HS-27A (cell line): ENCODE data around the gene UROC1.

Source experiments
- DNase-seq: peaks from one replicate; pipeline ENCODE4 v3.0.0-alpha.2; 2012; ENCODE audit warnings: low read depth, missing footprints

Gene UROC1

DNA sequence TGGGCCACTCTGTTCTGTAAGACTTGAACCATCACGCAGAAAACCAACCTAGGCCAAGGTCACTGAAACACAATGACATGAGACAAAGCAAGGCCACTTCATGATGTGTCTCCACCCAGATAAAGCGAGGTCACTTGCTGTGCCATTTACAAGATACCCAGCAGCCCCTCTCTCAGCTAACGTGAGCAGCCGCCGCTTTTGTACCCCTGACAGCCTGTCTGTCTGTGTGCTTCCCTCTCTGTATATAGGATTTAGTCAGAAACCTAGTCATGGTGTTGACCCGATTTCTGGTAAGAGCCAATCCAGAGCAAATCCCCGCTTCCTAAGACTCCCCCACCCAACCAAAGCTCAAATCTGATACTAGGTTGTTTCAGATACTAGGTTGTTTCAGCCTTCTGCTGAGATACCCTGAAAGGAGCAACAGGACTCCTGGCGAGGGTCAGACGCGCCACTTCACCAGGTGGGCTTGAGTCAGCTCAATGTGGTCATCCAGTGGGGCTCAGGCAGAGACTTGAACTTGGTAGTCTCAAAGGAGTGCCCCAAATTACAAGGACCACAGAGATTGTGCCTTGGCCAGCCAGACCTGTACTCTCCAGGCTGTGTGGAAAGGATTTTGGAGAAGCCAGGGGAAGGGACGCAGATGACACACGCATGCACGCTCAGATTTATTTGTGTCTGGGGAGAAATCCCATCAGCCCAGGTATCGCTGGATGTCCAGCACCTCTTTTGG is 38.8 kb downstream of the UROC1 start:
- DNase-seq: no peak

DNA sequence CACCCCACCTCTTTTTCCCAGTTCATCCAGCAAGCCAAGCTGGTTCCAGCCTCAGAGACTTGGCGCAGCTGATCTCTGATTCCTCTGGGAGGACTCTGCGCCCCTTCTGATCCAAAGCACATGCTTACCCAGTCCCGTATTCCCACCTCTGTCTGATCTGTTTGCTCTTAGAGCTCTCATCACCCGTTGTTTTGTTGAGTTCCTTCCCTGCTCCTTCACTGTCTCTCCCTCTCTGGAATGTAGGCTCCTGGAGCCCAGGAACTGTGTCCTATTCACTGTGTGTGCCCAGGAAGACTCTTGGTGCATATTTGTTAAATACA is 40.6 kb downstream of the UROC1 start:
- DNase-seq: no peak

DNA sequence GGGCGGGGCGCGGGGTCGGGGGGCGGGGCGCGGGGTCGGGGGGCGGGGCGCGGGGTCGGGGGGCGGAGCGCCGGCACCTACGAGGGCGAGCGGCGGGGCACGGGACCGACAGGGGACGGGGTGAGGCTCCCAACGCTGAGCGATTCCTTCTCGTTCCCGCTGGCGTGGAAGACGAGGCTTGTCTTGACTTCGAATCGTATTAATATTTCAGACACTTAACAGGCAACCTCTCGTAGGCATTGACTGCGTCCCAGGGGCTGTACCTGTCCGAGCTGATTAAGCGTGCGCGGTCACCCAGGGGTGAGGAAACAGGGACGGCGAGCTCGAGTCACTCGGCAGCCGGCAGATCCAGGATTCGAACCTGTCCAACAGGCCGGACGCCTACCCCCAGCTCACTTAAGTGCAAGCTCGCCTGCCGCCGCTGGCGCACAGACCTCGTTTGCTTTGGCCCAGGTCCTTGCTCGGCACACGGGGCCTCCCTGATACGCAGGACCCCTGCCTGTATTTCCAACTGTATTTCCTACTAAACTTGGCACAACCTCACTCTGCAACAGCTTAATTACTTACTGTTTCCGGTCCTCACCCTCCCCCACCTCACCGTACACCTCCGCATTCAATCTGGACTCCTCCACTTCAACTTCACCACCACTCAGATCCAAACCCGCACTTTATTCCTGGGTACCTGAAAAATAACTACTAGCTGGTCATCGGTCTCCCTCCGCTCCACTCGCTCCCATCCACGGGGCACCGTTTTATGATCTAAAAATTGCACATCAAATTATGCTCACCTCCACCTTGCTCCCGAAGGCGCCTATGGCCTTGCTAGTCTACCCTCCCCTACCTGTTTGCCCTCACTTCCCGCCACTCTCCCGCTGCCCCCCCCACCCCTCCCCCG is 41.2 kb downstream of the UROC1 start:
- DNase-seq: no peak

DNA sequence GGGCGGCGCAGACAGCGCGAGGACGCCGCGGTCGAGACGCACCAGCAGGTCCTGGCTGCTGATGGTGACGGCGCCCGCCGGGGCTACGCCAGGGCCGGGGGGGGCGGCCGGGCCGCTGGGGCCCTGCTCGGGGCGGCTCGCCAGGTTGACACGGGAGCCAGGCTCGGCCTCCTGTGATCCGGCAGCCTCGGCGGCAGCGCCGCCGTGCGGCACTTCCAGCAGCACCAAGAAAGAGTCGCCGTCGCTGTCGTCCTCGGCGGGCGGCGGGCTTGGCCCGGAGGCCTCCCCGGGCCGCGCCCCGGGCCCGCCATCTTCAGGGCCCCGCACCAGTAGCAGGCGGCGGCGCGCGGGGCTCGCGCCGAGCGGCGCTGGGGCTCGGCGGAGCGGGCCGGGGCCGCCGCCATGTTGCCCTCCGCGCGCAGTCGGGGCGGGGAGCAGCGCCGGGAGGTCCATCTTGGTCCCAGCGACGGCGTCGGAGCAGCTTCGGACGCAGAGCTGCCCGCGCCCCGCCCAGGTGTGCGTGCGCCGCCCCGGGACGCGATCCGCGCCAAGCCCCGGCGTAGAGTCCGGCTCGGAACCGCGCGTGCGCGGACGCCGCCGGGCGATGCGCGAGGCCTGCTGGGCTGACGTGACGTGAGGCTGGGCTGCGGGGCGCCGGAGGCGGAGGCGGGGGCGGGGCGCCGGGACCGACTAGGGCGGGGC is 42.0 kb downstream of the UROC1 start, which contains the start of gene ZXDC:
TSS of gene ZXDC (minus strand) at position 479 of the 702 bp plus-strand sequence. CDS start at position 453, 26 bp downstream.
- DNase-seq: peak; percentile 64

DNA sequence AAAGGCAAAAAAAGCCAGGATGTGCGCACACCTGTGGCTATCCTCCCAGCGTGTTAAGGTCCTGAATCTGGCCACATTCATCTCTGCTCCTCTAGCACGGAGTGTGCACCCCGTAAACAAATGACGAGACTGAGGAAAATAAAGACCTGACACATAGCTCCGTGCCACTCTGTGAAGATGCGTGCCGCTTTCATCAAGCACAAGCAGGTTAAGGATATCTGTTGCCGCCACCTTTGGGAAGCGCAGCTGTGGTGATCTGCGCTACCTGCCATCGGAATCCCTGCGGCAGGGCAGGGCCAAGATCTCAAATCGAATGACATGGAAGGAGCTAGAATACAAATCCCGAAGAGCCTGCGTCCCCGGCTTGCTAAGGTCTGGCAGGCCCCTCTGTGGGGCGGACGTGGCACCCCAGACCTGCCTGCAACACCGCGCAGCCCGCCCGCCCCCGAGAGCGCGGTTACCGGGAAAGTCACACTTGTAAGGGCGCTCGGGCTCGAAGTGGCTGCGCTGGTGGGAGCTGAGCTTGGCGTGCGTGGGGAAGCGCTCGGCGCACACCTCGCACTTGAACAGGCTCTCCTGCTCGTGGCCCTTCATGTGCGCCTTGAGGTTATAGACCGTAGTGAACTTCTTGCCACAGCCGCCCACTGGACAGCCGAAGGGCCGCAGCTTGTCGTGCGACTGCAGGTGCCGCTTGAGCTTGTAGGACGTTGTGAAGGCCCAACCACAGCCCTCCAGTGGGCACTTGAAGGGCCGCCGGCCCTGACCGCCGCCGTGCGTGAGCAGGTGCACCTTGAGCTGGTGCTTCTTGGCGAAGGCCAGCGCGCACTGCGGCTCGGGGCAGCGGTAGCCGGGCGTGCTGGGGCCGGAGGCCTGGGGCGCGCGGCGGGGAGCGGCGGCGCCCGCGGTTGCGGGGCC is 42.8 kb downstream of the UROC1 start:
- no peak for DNase-seq

DNA sequence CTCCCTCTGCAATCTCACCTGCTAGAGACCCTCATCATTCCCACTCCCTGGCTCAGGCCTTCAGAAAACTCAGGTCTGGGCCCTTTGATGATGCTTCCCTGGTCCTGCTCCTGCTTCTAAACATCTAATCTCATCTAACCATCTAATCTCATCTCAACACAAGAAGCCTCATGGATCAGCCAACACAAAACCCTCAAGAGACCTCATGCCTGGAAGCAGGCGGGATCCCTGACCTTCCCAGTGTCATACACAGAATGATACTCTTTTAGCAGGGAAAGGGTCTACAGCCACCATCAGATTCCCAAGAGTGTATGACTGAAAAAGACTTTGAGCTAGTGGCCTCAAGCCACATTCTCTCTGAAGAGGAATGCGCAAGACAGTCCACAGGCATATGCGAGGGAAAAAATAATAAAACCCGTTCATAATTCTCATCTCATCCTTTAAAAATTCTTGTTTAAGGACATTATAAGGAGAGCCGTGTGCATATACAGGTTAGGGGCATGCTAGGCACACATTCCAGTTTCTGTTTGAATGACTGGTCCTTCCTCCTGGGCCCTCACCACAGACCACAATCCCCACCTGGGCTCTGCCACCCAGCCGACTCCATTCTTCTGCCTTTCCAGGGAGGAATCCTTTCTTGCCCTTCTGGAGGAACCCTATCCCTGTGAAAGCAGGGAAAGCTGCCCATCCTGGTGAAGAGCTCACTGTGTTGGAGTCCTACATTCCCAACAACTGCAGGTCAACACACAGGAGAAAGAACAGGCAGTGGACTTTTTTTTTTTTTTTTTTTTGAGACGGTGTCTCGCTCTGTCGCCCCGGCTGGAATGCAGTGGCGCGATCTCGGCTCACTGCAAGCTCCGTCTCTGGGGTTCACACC is 44.0 kb downstream of the UROC1 start:
- DNase-seq: no peak

DNA sequence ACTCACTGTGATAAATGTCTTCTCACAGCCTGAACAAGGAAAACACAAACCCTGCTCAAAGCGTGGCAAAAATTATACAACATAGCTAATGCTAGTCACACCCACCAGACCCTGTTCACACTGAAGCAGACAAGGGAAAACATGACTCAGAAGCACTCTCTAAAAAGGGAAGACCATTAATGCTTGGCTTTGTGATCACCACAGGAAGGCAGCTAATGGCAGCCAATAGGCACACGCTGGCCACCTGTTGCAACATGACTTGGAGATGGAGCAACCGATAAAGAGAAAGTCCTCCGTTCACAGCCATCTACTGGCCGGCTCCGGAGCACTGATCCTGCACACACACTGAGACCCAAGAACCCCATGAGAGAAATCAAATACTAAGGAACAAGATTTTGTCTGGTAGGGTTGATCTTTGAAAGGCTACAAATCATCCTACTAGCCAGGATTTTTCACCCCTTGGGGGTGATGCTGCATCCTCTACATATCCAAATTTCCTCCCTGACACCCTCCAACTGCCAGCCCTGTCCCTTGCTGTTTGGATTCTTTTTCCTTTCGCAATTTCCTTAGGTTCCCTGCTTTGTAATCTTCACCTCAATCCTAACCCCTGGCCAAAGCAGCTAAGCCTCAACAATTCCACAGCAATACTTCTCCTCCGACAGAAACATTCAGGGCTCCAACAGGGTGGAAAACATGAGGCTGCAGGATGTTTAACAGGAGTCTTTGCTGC is 45.1 kb downstream of the UROC1 start:
- no peak for DNase-seq

DNA sequence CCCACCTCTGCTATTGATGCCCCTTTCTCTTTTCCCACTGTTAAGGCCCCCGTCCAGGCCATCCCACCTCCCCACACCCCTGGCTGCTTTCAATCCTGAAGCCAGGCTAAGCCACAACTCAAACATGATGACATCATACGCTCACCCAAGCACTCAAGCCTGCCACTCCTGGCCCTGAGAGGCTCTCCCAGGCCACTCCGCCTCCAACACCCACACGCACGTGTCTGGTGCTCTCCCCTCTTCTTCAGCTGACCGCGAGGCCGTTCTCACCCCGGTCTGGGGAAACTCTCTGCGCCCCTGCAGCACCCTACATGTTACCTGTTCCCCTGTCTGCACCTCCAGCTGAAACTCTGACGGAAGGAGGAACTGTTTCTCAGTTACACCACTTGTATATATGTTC is 48.1 kb downstream of the UROC1 start:
- no peak for DNase-seq

DNA sequence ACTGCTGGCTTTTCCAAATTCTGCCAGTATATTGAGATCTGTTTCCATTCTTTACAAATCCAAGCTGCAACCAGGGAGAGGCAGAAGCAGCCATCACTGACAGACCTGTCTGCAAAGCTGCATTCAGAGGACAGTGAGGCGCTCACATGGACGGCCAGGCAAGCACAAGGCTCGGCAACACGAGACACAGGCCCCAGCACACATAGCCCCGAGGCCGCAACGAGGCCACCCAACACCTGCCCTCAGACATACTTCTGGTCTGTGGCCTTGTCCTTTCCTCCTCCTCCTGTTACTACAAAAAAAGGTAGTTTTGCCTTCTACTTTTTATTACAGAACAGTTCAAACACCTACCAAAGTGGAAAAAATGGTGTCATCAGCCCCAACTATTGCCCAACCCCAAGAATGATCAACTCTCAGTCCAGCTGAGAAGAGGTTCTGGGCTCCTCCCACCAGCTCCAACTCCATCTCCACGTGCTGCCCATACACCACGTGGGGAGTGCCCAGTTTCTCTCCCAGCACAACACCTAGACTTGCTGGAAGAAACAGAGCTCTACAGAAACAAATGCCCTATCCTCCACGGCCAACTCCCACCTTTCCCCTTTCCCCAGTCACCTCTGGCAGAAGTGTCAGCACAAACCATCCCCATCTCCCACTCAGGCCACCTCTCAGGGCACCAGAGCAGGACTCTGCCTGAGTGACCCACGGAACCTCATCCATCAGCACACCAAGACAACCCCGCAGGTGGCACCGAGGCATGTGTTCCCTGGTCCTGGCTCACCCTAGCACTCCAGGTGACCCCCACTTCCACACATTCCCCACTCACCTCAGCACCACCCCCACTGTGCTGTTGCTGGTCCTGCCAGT is 49.3 kb downstream of the UROC1 start:
- DNase-seq: no peak

DNA sequence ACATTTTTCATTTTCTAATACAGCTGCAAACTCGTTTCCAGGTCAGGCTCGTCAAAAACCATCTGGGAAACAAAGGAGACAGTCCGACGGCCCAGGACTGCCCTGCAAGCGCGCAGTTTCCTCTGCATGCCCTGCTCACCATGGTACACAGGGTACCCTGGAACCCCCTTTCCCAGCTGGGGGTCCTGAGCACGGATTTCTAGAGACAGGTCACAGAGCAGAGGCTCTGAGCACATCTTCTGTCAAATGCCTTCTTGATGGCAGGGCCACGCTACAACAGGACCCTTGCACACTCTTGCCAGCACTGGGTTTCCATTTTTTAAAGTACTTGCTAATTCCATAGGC is 50.0 kb downstream of the UROC1 start:
- no peak for DNase-seq

DNA sequence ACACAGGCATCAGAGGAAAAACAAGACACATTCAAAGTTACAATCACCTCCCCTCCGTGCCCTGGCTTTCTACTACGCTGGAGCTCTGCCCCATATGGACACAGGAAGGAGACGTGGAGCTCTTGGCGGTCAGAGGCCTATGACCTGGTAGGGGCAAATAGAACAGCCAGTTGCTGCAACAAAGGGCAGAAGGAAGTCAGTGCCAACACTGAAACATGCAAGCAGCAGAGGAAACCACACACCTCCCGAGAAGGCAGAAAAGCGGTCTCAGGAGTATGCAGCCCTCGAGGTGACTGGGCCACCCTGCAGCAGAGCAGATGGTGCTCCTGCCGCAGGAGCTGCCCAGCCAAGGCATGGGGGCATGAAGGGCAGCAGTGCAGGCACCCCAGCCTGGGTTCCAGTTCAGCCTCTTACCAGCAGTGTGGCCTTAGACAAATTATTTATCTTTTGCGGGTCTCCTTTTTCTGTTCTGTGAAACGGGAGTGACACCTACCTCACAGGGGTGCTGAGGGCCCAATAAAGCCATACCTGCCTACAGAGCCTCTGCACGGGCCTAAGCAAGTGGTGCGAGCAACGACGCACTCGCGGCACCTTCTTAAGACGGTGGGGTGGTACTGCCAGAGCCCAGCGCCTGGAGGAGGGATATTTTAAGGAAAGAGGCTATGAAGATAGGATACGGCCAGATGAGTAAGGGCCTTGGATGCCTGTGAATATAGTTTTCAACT is 50.5 kb downstream of the UROC1 start:
- no peak for DNase-seq

DNA sequence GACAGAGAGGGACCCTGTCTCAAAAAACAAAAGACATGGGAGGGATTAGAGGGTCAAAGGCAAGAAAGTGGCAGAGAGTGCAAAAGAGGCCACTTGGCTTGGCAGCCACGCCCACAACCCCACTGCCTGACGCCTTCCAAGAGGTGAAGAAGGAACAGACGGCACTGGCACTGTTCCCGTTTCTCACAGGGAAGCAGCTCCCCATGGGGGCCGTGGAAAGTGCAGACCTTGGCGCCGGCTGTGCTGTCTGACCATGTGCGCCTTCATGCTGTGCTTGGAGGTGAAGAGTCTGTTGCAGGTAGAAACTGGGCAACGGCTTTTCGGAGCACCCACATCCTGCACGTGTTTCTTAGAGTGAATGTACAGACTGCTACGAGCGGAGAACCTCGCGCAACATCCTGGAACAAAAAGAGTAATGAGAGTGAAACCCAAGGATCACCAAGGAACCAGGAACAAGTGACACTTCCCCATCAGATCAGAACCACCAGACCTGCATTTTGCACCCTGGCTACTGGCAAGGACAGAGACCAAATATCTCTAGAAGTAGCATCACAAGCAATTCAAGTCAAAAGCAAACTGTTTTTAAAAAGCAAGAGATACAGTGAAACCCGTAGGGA is 51.5 kb downstream of the UROC1 start:
- DNase-seq: no peak

DNA sequence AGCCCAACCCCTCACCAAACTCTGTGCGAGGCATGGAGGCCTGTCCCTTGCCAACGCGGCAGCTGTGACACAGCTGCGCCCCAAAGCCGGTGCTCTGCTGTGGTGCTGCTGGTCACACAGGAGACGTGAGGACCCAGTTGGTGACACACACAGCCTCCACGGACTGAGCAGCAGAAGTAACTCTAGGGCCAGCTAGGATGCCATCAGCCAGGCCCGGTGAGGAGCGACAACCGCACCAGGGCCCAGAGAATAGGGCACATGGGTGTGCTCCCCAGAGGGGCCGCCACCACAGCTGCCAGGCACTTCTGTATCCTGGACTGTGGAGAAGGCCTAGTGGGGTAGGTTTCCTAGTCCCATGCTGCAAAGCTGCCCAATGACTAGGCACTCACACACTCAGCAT is 52.6 kb downstream of the UROC1 start:
- no peak for DNase-seq

DNA sequence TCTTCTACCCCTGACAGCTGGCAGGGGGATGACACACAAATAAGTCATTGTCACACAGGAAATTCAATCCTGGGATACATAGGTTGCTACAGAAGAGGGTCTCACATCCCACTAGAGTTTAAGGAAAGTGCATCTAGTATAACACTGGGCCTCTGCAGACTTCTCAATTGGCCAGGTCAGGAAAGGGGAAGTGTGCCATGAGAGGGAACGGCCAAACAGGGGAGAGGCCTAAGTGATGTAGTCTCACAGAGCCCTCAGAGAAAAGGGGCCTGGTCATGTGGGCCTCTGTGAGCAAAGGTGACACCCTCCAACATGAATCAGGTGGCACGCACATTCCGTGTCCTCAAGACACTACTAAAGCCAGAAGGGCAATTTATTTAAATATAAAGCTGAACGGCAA is 53.1 kb downstream of the UROC1 start:
- no peak for DNase-seq

DNA sequence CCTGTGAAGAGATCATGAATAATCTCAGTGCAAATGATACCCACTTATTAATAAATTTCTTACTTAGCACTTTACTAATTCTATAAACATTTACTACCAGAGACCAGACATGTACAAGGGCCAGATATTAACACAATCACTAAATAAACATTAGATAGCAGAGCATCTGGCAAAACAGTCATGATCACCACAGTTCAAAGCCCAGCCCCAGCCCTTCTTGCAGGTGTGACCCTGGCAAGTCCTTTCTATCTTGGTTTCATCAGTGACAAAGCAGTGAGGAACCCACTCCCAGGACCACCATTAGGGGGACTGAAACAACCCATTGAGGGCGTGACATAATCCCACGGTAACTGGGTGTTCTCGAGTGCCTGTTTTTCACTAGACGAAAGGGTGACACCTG is 53.5 kb downstream of the UROC1 start:
- no peak for DNase-seq

DNA sequence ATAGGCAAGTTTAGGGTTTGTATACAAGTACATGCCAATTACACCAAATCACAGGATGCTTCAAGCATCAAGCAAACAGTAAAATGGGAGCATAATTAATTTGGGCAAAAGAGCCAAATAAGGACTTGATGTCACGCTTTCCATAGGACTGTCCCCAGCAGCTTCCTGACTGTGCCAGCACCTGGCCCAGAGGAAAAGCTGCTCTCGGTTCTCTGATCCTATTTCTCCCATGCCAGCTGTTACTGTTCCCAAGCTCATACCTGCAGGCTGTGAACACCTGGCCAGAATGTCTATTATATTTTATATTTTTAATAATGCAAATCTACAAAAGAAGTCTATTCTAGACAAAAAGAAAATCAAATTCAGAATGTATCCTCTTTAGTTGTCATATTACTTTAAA is 54.1 kb downstream of the UROC1 start:
- DNase-seq: no peak

DNA sequence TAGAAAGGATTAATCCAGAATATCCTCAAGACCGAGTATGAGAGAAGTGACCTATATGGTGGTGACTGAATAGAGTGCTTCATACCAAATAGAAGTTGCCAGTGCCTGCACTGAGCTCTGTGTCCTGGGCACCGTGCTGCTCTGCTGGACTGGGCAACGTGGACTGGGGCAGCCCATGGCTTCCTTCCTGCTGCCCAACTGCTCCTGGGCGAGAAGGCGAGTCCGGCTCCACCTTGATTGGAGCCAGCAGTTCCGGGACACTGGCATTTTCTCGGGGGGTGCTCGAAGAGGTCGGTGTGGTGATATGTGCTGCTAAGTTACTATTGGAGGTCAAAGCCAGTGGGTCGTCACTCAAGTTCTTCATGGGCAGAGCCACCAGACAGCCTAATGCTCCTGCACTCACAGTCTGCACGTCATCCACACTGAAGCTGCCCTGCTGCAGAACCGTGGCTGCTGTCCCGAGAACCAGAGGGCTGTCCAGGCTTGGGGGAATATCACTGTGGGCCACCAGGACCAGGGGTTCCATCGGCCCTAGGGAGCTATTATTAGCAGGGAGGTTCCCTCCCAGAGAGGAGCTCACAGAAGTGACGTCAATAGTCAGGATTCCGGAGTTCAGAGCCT is 56.0 kb downstream of the UROC1 start:
- DNase-seq: no peak

DNA sequence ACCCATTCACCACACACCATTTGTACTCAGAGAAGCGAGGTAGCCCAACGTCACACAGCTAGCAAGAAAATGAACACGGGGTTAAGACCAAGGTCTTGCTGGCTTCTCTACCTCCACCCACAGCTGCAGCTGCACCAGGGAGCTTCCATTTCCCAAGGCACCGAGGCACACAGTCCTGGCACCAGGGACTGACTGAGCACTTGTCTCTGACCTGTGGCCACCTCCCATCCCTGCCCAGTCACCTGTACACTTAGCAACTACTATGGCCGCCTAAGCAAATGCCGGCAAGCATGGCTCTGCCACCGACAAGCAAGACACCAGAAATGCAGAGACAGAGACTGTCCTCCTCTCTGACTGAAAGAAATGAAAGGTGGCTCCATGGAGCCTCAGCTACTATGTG is 57.2 kb downstream of the UROC1 start:
- DNase-seq: no peak
